ENCODE measurements around the gene PPEF2. TPM values are rescaled to one million over a fixed set of nuclear protein-coding genes. Genes with fewer than 3 reads are reported as not detected.
"Not testable (repeated sequence)": the region's sequence is repeated elsewhere in the genome, so short reads cannot be mapped to it uniquely, and the experiment has no call there.

PPEF2 gene
- total RNA-seq, 1 experiment from 2014 or later: not detected

- intact Hi-C loops (cut with micrococcal nuclease; ENCODE audit: unreplicated experiment): no loop called here
- Histone ChIP-seq H3K36me3 (ENCODE audit: insufficient read depth, low read length, poor library complexity, severe bottlenecking) (no peaks in the 10 kb centered on the region), H3K9me3 (ENCODE audit: low read depth, low read length, poor library complexity, severe bottlenecking) (no peaks in the 10 kb centered on the region), H3K4me1 (ENCODE audit: insufficient read depth, low read length, poor library complexity, severe bottlenecking) (no peaks in the 10 kb centered on the region), H3K4me3 (ENCODE audit: low read depth, low read length, poor library complexity, severe bottlenecking) (no peak overlapping the region), H3K27me3 (replicated peaks; ENCODE audit: insufficient read depth, low read depth, low read length, poor library complexity) (no peaks in the 10 kb centered on the region), H3K27ac (ENCODE audit: low read depth, low read length, poor library complexity, severe bottlenecking) (no peak overlapping the region)
- DNase-seq (ENCODE audit: low spot score): no peak
- no TSS peak for BruUV-seq (replicated peaks)
- no peak for TF ChIP-seq EZH2 (IDR thresholded peaks at IDR 0.05; ENCODE audit: borderline replicate concordance, low read depth, low read length, poor library complexity, severe bottlenecking)
- TF ChIP-seq, protein P1, sequence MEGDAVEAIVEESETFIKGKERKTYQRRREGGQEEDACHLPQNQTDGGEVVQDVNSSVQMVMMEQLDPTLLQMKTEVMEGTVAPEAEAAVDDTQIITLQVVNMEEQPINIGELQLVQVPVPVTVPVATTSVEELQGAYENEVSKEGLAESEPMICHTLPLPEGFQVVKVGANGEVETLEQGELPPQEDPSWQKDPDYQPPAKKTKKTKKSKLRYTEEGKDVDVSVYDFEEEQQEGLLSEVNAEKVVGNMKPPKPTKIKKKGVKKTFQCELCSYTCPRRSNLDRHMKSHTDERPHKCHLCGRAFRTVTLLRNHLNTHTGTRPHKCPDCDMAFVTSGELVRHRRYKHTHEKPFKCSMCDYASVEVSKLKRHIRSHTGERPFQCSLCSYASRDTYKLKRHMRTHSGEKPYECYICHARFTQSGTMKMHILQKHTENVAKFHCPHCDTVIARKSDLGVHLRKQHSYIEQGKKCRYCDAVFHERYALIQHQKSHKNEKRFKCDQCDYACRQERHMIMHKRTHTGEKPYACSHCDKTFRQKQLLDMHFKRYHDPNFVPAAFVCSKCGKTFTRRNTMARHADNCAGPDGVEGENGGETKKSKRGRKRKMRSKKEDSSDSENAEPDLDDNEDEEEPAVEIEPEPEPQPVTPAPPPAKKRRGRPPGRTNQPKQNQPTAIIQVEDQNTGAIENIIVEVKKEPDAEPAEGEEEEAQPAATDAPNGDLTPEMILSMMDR (conservative IDR thresholded peaks at IDR 0.05; ENCODE audit: low read depth, low read length): no peak
- POLR2A ChIA-PET (ENCODE audit: low non-redundant PET): no interaction called here
- CTCF ChIA-PET: no interaction called here
Observed at GRCh38 chr4:75848891-75849290, 53.4 kb downstream of the PPEF2 start.

DNA sequence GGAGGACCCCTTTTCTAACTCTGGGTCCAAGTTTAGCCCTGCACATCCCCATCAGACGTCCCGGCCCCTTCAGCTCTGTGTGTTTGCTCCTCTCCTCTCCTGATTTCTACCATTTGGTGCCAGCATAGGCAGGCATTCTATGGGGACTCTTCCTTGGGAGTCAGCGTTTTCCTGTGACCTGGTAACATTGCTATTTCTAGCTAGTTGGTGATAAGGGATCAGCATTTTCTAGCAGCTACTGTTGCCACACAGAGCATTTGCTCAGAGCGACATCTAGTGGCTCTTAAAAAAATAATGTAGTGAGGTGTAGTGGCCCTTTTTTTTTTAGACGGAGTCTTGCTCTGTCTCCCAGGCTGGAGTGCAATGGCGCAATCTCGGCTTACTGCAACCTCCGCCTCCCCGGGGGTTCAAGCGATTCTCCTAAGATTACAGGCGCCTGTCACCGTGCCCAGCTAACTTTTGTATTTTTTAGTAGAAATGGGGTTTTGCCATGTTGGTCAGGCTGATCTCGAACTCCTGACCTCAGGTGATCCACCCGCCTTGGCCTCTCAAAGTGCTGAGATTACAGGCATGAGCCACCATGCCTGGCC, 54.0 kb downstream of the PPEF2 start:
- CTCF ChIA-PET: interaction anchor here (0.7 to 1.0 kb wide), 7 partner anchors 48 to 1199 kb away, joined by 3 to 5 read pairs (median 3); partner anchors contain the start of gene USO1
- peak; percentile 73 for DNase-seq (ENCODE audit: low spot score)
- BruUV-seq (replicated peaks); H3K27me3 ChIP-seq (replicated peaks; ENCODE audit: insufficient read depth, low read depth, low read length, poor library complexity); POLR2A ChIA-PET (ENCODE audit: low non-redundant PET); H3K4me1 ChIP-seq (ENCODE audit: insufficient read depth, low read length, poor library complexity, severe bottlenecking); H3K27ac ChIP-seq (ENCODE audit: low read depth, low read length, poor library complexity, severe bottlenecking); H3K36me3 ChIP-seq (ENCODE audit: insufficient read depth, low read length, poor library complexity, severe bottlenecking); H3K4me3 ChIP-seq (ENCODE audit: low read depth, low read length, poor library complexity, severe bottlenecking); intact Hi-C loops (cut with micrococcal nuclease; ENCODE audit: unreplicated experiment); H3K9me3 ChIP-seq (ENCODE audit: low read depth, low read length, poor library complexity, severe bottlenecking): not testable (repeated sequence)
- TF ChIP-seq, protein P1 (conservative IDR thresholded peaks at IDR 0.05; ENCODE audit: low read depth, low read length): peak; percentile 58

GRCh38 chr4:75845992-75846391, 56.3 kb downstream of the PPEF2 start:
- intact Hi-C loops (cut with micrococcal nuclease; ENCODE audit: unreplicated experiment): no loop called here
- CTCF ChIA-PET: no interaction called here
- H3K9me3 ChIP-seq (ENCODE audit: low read depth, low read length, poor library complexity, severe bottlenecking): no peaks in the 10 kb centered on the region
- no peaks in the 10 kb centered on the region for H3K4me1 ChIP-seq (ENCODE audit: insufficient read depth, low read length, poor library complexity, severe bottlenecking)
- no peak overlapping the region for H3K27ac ChIP-seq (ENCODE audit: low read depth, low read length, poor library complexity, severe bottlenecking)
- DNase-seq (ENCODE audit: low spot score): no peak
- H3K36me3 ChIP-seq (ENCODE audit: insufficient read depth, low read length, poor library complexity, severe bottlenecking): no peaks in the 10 kb centered on the region
- H3K4me3 ChIP-seq (ENCODE audit: low read depth, low read length, poor library complexity, severe bottlenecking): no peak overlapping the region
- no peak for TF ChIP-seq EZH2 (IDR thresholded peaks at IDR 0.05; ENCODE audit: borderline replicate concordance, low read depth, low read length, poor library complexity, severe bottlenecking)
- TF ChIP-seq, protein P1 (conservative IDR thresholded peaks at IDR 0.05; ENCODE audit: low read depth, low read length): no peak
- no TSS peak for BruUV-seq (replicated peaks)
- POLR2A ChIA-PET (ENCODE audit: low non-redundant PET): no interaction called here
- no peaks in the 10 kb centered on the region for H3K27me3 ChIP-seq (replicated peaks; ENCODE audit: insufficient read depth, low read depth, low read length, poor library complexity)
